Inflammatory macrophage treated with lipopolysaccharide for 4 hours (primary cell): ENCODE measurements around the gene JPH4.
"Not testable (repeated sequence)": the region's sequence is repeated elsewhere in the genome, so short reads cannot be mapped to it uniquely, and the experiment has no call there.

ENCODE experiments used
- DNase-seq: peaks from one replicate; pipeline ENCODE4 v3.0.0-alpha.2; 2020

JPH4 gene

GRCh38 chr14:23544511-23545447 is 33.8 kb downstream of the JPH4 start:
- peak; percentile 20 for DNase-seq

GRCh38 chr14:23543403-23543802 is 35.2 kb downstream of the JPH4 start:
- DNase-seq: no peak

- no peak for DNase-seq
Measured at GRCh38 chr14:23542261-23542660, 36.3 kb downstream of the JPH4 start.

- DNase-seq: no peak
Measured at GRCh38 chr14:23540141-23540469, 38.5 kb downstream of the JPH4 start.

GRCh38 chr14:23539248-23540140 is 39.1 kb downstream of the JPH4 start:
- peak; percentile 34 for DNase-seq

- no peak for DNase-seq
Measured at GRCh38 chr14:23538785-23539184, 39.8 kb downstream of the JPH4 start.

GRCh38 chr14:23538050-23538718 is 40.4 kb downstream of the JPH4 start:
- DNase-seq: no peak

- DNase-seq: no peak
Measured at GRCh38 chr14:23537351-23538049, 41.1 kb downstream of the JPH4 start.

- not testable (repeated sequence) for DNase-seq
Measured at GRCh38 chr14:23536906-23537305, 41.7 kb downstream of the JPH4 start.

- no peak for DNase-seq
Measured at GRCh38 chr14:23536494-23536893, 42.1 kb downstream of the JPH4 start.

GRCh38 chr14:23535943-23536342 is 42.6 kb downstream of the JPH4 start:
- DNase-seq: no peak

GRCh38 chr14:23533652-23534435 is 44.7 kb downstream of the JPH4 start:
- DNase-seq: no peak

- no peak for DNase-seq
Measured at GRCh38 chr14:23532658-23533057, 45.9 kb downstream of the JPH4 start.

- DNase-seq: no peak
Measured at GRCh38 chr14:23531391-23531790, 47.2 kb downstream of the JPH4 start.

- DNase-seq: peak; percentile 31
Measured at GRCh38 chr14:23530375-23531055, 48.1 kb downstream of the JPH4 start.

GRCh38 chr14:23529016-23529415 is 49.6 kb downstream of the JPH4 start:
- no peak for DNase-seq

- DNase-seq: no peak
Measured at GRCh38 chr14:23528555-23528954, 50.0 kb downstream of the JPH4 start.

- DNase-seq: no peak
Measured at GRCh38 chr14:23525611-23526010, 53.0 kb downstream of the JPH4 start.

GRCh38 chr14:23524954-23525353 is 53.6 kb downstream of the JPH4 start:
- no peak for DNase-seq

- no peak for DNase-seq
Measured at GRCh38 chr14:23523229-23524016, 55.2 kb downstream of the JPH4 start.
